ENCODE data around the gene DNAJB9. TPM values are rescaled to one million over a fixed set of nuclear protein-coding genes. Genes with fewer than 3 reads are reported as not detected.

Gene DNAJB9
- total RNA-seq, 2 donors from 2014 or later, result 60.2 to 100.0 TPM

DNA sequence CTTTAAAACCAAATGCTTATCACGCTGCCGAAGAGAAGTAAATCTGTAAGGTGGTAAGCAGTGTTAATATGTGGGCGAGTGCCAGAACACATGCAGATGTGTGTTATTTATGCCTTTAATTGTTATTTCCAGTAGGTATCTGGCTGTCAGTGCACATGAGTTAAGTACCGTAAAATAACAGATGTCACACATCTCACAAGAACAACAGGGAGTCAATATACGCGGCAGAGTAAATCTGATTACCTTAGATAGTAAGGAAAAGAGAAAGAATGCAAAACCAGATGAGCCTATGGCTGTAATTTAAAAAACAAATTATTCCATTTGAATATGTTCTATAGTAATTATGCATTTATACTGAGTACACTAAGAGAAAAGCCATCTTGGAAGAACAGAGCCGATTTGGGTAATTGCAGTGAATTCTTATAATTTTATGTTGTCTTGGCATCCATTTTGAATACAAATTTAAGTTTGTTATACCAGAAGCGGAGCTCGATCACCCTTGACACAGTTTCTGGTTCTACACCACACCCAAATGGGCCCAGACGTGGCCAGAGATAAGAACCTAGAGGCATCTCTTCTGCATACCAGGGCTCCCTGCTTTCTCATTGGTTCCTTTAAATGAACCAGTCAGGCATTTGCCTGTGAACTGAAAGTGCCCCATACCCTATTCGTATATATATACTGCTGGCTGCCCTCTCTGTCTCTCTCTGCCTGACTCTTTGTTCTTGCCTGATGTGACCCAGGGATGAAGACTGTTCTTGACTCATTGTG is 34.8 kb downstream of the DNAJB9 start:
- TF ChIP-seq, protein P1, sequence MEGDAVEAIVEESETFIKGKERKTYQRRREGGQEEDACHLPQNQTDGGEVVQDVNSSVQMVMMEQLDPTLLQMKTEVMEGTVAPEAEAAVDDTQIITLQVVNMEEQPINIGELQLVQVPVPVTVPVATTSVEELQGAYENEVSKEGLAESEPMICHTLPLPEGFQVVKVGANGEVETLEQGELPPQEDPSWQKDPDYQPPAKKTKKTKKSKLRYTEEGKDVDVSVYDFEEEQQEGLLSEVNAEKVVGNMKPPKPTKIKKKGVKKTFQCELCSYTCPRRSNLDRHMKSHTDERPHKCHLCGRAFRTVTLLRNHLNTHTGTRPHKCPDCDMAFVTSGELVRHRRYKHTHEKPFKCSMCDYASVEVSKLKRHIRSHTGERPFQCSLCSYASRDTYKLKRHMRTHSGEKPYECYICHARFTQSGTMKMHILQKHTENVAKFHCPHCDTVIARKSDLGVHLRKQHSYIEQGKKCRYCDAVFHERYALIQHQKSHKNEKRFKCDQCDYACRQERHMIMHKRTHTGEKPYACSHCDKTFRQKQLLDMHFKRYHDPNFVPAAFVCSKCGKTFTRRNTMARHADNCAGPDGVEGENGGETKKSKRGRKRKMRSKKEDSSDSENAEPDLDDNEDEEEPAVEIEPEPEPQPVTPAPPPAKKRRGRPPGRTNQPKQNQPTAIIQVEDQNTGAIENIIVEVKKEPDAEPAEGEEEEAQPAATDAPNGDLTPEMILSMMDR (IDR thresholded peaks at IDR 0.05), result no peak
- H3K27ac ChIP-seq, result no peak overlapping the region
- H3K9me3 ChIP-seq, result no peaks in the 10 kb centered on the region

DNA sequence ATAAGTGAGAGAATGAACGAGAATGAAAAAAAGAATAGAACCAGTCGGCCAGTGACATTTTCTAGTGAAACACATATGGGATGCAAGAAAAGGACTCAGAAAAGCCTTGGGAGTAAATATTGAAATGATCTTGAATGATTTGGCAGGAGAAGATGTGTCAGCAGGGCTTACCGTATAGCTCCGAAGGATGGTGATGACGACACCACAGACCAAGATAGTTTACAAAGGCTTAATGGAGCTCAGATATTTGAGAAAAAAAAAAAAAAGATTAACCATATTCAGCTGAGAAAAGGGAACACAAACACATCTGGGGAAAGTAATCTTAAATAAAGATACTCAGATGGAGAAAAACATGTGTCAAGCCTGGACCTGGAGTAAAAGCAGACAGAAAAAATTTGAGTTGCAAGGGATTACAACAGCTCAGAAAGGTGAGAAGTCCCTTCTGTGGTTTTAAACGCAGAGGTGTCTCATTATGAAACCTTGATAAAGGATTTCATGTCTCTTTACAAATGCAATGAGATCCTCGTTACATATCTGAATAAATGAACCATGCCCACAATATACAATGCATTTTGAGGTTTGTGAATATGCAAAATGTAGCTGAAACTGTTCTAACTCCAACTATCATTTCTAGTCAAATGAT is 36.0 kb downstream of the DNAJB9 start:
- H3K36me3 ChIP-seq, result no peaks in the 10 kb centered on the region
- no peaks in the 10 kb centered on the region for H3K4me1 ChIP-seq
- H3K9me3 ChIP-seq, result no peaks in the 10 kb centered on the region
- TF ChIP-seq, protein P1 (IDR thresholded peaks at IDR 0.05), result no peak
- H3K27ac ChIP-seq, result no peak overlapping the region
- DNase-seq (ENCODE audit: low spot score), result no peak
- no peaks in the 10 kb centered on the region for H3K27me3 ChIP-seq
- no peak overlapping the region for H3K4me3 ChIP-seq

More for the DNA sequence above, 34.8 kb downstream of the DNAJB9 start:
- Histone ChIP-seq H3K4me3 (no peak overlapping the region), H3K27me3 (no peaks in the 10 kb centered on the region), H3K4me1 (no peaks in the 10 kb centered on the region), H3K36me3 (no peaks in the 10 kb centered on the region)
- no peak for DNase-seq (ENCODE audit: low spot score)

DNA sequence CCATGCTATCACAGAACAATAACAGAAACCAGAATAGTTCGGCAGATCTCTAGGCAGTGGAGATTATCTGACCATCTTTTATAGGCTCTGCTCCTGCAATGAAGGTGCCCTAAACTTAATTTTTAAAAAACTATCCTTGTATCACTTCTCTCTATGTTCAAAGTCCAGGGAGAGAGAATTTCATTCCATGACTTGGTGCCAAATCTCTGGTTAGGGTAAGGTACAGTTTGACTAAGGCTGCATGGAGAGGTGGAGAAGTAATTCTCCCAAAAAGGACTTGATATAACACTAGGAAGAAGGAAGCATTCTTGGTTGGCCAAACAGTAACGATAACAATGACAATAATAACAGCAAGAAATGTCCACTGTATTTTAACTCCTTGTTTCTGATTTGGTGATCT is 40.0 kb downstream of the DNAJB9 start:
- TF ChIP-seq, protein P1 (IDR thresholded peaks at IDR 0.05), result no peak
- no peaks in the 10 kb centered on the region for H3K27me3 ChIP-seq
- no peaks in the 10 kb centered on the region for H3K4me1 ChIP-seq

DNA sequence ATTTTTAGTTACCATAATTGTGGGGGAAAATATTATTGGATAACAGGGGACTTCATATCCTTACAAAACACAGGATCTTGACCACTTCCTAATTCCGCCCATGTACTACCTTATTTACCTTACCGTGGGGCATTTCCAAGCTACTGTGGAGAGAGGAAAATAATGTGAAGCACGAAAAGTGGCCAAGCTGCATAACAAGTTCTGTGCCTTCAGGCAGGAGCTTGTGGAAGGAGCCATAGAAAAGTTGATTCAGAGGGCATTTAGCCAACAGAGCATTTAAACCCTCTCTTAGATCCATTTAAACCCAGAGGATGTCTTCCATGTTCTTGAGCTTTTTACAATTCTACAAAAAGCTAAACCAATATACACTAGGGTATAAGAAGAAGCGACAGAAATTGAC is 41.6 kb downstream of the DNAJB9 start:
- Histone ChIP-seq H3K9me3 (no peaks in the 10 kb centered on the region), H3K4me1 (no peaks in the 10 kb centered on the region), H3K4me3 (no peak overlapping the region), H3K36me3 (no peaks in the 10 kb centered on the region), H3K27me3 (no peaks in the 10 kb centered on the region), H3K27ac (no peak overlapping the region)
- TF ChIP-seq, protein P1 (IDR thresholded peaks at IDR 0.05), result no peak
- no peak for DNase-seq (ENCODE audit: low spot score)

More for the DNA sequence above, 40.0 kb downstream of the DNAJB9 start:
- no peak overlapping the region for H3K27ac ChIP-seq
- no peak for DNase-seq (ENCODE audit: low spot score)
- no peaks in the 10 kb centered on the region for H3K9me3 ChIP-seq
- H3K4me3 ChIP-seq, result no peak overlapping the region
- no peaks in the 10 kb centered on the region for H3K36me3 ChIP-seq

DNA sequence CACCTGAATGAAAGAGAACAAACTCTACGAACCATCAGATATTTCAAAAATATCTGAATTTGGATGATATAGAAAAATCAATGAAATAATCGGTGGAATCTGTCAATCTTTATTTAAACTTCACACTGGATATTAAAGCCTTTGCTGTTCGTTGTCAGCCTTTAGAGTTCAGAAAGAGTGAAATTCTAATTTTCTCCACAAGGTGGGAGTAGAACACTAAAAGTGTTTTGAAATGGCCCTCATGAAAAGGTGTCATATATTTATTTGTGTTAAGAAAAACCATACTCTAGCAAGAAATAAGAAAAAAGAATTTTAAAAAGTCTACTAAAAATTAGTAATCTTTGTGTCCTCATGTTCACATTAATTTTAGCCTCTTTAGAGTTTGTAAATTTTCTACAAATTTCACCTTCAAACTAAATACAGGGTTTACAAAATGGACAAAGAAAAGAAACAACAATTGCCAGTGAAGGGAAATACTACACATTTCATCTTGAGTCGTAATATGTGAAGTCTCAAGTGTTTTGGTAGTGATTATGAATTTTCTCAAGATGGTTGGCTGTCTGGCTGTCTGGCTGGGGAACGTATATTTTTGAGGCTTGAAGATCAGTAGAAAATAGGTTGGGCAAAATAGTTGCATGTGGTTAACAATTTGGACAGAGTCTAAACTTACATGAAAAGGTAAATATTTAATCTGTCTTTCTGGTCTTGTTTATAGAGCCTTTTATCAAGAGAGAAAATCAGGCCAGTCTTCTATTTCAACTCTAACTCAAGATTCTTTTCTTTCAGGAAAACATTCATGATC is 43.7 kb downstream of the DNAJB9 start:
- Histone ChIP-seq H3K4me1 (no peaks in the 10 kb centered on the region), H3K4me3 (no peak overlapping the region), H3K9me3 (no peaks in the 10 kb centered on the region), H3K27ac (no peak overlapping the region), H3K36me3 (no peaks in the 10 kb centered on the region), H3K27me3 (no peaks in the 10 kb centered on the region)
- no peak for DNase-seq (ENCODE audit: low spot score)
- TF ChIP-seq, protein P1 (IDR thresholded peaks at IDR 0.05), result peak; percentile 64 to 83

Measured in right atrium auricular region (tissue), 2 donors.